Measurements from ENCODE around the gene WNK3.

GRCh38 chrX:54248309-54248708, 109.5 kb downstream of the WNK3 start:
- TF ChIP-seq CTCF (IDR thresholded peaks at IDR 0.05): peak in 4 of 6 experiments; percentile 12 to 33 (median 28)
- TF ChIP-seq POLR2A (IDR thresholded peaks at IDR 0.05): no peak
